Colon (tissue), 2 donors: ENCODE measurements around the gene TMEM232.

ENCODE experiments used
- FAIRE-seq: peaks from 2 replicates; lab custom pipeline; 2012; peaks lifted over from hg19 to GRCh38; lab: Jason Lieb, UNC
- donor health status: control.
- donor health status: control.

Gene TMEM232

GRCh38 chr5:110514030-110514429 is 212.4 kb downstream of the TMEM232 start:
- no peak for FAIRE-seq

DNA sequence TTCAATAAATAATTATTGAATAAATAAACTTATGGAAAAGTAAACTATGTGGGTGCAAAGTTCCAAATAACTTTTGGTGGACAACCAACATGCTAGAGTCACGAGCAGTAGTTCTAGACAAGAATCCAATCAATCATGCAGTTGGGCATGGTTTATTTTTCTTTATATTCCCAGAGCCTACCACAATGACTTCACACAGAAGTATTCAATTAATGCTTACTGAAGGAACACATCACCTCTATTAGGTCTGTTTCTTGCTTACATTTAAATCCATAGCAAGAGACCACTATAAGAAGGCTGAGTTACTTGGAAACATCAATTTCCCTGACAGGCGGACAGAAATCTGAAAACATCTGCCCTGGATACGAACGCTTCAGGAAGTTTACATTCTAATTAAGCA is 214.2 kb downstream of the TMEM232 start:
- FAIRE-seq = no peak

DNA sequence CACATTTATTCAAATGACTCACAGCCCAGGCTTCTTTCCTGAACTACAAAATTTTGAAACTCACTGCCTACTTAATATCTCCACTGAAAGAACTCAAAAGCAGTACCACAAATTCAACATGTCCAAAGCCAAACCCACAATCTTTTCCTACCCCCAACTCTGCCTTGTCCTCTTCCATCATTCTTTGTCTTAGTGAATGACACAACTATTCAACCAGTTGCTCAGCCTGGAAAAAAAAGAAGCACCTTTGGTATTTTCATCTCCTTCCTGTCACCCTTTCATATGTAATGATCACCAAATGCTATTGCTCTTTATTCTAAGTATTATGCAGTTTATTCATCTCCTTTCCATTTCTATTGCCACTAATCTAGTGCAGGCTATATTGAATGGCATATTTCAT is 216.3 kb downstream of the TMEM232 start:
- FAIRE-seq = no peak

- no peak for FAIRE-seq
Measured at GRCh38 chr5:110507972-110508371, 218.5 kb downstream of the TMEM232 start.

DNA sequence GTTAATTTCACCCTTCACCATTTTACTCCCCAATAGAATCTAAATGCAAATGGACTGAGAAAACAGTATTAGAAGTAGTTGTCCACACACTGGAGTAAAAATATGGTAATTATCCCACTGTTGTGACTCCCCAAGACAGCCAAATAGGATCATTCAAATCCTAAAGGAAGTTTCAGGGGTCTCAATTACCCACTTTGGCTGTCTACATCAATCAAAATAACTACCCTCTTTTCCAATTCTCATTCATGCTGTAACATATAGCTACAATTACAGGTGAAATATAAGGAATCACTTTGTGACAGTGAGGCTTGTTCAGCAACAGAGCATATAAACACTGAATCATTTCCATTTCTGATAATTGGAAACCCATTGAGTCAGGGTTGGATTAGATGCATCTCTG is 220.1 kb downstream of the TMEM232 start:
- no peak for FAIRE-seq

DNA sequence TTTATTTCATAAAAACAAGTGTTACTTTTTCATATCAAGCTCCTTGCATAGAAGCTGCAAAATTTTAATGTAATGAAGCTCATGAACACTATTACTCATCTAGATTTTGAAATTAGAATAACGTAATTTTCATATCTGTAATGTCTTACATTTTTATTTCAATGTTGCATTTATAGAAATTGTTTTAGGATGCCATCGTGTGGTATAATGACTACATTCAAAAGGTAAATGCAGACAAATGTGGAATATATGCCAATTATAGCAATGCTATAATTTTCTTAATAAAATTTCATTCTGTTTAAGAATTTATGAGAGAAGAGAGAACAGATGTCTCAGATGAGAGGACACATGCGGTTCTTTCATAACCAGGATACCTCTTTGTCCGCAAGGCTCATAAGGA is 230.2 kb downstream of the TMEM232 start:
- FAIRE-seq = no peak

- peak; percentile 31 for FAIRE-seq
Measured at GRCh38 chr5:110492446-110492845, 234.0 kb downstream of the TMEM232 start.

DNA sequence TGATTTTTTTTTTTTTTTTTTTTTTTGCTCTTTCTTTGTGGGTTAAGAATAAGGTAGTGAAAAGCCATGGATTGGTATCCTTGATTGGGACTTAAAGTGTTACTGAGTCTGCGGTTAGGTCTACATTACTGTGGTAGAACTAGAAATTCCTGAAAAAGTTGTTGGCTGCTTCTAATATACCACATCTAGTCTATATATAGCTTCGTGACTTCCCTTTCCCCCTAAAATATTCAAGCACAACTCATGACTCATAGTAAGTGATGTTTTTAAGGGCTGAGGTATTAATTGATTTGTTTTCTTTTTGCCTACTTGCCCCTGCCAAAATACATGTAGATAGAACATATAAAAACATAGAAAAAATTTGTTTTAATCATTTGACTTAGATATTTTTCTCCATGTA is 247.6 kb downstream of the TMEM232 start:
- no peak for FAIRE-seq

DNA sequence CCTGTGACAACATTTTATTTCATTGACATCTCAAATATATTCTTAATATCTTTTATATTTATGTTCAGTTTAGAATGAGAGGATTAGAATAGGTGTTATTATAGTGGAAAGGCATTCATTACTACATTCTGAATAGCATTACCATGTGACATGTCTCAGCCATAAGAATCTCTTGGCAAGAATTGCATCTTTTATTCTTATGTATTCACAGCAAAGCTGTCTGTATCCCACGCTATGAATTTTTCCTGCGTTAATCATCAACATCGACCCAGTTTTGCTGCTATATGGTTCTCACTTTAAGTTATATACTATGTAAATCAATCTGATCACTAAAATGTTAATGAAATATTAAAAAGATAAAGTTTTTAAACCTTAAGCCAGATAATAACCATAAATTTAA is 248.6 kb downstream of the TMEM232 start:
- no peak for FAIRE-seq

DNA sequence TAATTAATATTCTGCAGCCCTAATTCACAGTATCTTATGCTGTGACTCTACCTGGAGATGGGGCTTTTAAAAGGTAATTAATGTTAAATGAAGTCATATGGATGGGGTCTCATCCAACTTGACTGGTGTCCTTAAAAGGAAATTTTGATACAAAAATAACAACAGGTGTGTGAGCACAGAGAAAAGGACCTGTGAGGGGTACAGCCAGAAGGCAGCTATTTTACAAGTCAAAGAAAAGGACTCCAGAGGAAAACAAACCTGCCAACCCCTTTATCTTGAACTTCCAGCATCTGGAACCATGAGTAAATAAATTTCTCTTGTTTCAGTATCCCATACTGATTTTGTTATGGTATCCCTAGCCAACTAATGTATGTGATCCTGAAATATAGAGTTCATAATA is 250.3 kb downstream of the TMEM232 start:
- no peak for FAIRE-seq

DNA sequence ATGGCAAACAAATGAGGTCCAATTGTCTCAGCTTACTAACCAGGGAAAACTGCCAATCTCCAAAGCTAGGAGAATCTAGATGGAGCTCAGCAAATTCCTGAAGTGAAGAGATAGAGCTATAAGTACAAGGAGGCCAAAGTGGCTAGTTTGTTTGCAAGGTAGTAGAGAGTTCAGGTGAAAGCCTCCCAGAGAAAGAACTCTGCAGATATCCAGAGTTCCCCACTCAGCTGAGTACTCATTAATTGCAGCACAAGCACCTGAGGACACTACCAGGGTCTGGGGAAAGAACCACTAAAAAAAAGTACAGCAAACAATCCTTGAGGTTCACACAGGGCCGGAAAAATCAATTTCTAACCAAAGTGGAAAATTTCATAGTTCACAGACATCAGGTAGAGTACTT is 250.9 kb downstream of the TMEM232 start:
- no peak for FAIRE-seq

- FAIRE-seq = no peak
Measured at GRCh38 chr5:110469486-110469885, 257.0 kb downstream of the TMEM232 start.

GRCh38 chr5:110463106-110463505 is 263.4 kb downstream of the TMEM232 start:
- no peak for FAIRE-seq

GRCh38 chr5:110460837-110461236 is 265.6 kb downstream of the TMEM232 start:
- FAIRE-seq = no peak

DNA sequence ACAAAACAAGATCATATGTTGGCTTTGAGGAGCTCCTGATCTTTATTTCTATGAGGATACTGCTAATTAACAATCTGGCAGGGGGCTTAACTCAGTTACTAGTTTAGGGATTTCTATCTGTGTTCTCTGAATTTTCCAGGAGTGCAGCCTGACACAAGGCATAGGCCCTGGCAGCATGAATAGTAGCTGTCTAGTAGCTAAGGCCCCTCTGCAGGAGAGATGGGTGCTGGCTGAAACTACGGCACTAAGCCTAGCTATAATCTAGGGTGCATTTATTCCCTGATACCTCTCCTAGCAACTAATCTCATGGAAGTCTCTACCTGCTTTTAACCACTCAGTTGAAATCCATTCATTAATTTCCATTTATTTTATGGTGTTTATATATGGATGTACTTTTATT is 268.2 kb downstream of the TMEM232 start:
- FAIRE-seq = no peak

- FAIRE-seq = no peak
Measured at GRCh38 chr5:110442856-110443255, 283.6 kb downstream of the TMEM232 start.

- FAIRE-seq = no peak
Measured at GRCh38 chr5:110441035-110441434, 285.4 kb downstream of the TMEM232 start.

DNA sequence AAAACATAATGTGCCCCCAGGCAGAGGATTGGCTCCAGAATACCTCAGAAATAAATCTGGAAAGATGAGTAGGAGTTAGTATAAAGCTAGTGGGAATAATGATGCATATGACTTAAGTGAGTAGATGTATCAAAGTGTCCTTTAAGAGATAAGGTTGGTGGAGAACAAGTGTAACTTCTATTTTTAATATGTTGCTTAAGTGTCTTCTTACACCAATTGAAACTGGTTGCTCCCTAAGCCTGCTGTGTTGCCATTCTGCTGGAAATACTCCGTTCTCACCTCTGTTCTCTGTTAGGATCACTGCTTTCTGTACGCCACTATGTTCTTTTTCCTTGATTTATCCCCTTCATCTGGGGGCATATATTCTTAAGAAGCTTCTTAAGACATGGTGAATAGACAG is 286.4 kb downstream of the TMEM232 start:
- FAIRE-seq = no peak

DNA sequence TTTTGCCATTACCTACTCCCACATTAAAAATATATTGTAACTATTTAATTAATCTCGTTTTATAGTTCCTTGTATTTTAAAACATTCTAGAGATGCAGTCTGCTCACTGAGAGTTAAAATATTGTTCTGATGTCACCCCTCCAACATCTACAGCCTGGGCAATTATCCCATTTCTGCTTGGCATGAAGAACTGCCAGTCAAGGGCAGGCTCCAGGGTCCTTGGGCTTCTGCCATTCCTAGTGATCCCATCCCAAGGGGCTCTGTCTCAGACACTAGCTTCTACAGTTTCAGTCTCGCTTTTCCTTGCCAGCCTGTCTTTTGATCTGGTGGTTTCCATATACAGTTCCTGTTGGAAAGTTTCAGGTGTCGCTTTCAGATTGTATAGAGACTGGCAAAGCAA is 287.2 kb downstream of the TMEM232 start:
- no peak for FAIRE-seq

- no peak for FAIRE-seq
Measured at GRCh38 chr5:110435207-110435606, 291.3 kb downstream of the TMEM232 start.

GRCh38 chr5:110431603-110432002 is 294.9 kb downstream of the TMEM232 start:
- FAIRE-seq = no peak

DNA sequence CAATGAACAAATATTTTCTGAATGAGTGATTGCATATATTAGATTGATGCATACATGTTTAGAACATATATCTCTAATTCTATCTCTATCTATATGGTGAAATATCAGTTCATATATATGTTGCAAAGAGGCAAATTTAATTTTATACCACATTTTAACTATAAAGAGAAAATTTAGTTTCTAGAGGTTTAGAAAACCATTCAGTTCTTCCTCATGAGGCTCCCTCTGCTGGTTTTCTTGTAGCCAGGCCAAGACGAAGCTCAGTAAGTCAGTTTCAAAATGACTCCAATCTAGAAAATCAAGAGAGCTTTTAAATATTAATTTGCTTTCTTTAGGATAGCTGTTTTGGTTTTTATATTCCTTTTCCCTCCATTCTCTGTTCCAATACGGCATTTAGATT is 312.1 kb downstream of the TMEM232 start:
- no peak for FAIRE-seq

DNA sequence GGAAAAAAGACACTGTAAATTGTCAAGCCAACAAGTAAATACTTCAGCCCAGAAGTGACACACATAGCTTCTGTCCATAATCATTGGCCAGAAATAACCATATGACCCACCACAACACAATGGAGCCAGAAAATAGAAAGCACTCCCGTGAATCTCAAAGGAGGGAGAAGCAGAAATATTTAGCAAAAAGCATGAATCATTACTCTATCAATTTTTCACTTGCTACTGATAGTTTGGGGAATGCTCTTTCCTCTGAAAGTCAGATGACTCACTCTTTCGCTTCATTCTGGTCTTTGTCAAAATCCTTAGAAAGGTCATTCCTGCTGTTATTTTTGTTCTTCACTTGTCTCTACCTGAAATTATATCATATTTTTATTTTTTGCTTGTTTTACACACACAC is 312.6 kb downstream of the TMEM232 start:
- no peak for FAIRE-seq

DNA sequence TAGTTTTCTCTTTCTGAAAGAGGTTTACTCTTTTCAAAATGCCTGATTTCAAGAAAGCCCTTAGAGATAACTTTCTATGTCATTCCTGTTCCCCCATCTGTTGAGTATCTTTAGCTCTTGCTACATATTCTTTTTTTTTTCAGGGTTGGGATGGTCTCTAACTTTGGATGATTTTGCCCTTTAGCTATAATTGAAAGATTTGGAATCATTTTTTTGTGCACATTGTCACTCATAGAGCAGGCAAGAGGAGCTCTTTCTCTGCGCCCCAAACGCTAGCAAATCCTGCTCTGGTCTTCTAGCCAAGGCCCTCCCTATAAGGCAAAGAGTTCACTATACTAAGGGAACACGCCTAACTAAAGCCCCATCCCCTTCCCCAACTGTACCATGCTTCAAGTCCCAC is 316.9 kb downstream of the TMEM232 start:
- FAIRE-seq = no peak

- no peak for FAIRE-seq
Measured at GRCh38 chr5:110402562-110402961, 323.9 kb downstream of the TMEM232 start.
